Kidney (tissue), 14 donors: ENCODE data around the gene ANKS1B. TPM values are rescaled to one million over a fixed set of nuclear protein-coding genes. Genes with fewer than 3 reads are reported as not detected.
"Not testable (repeated sequence)": the region's sequence is repeated elsewhere in the genome, so short reads cannot be mapped to it uniquely, and the experiment has no call there.

ENCODE experiments used
- DNase-seq, 5 donors: peaks; one replicate each; pipeline ENCODE4 v3.0.0-alpha.2; 2013 to 2020
- FAIRE-seq: peaks from 2 replicates; lab custom pipeline; 2012; peaks lifted over from hg19 to GRCh38; lab: Jason Lieb, UNC
- H3K27ac ChIP-seq, 2 donors: one replicate each; pipeline ENCODE4 v1.7.0; 2013; ENCODE audit warnings: low read depth in 2 of 2, low read length in 2 of 2, inconsistent platforms in 1 of 2
- H3K27me3 ChIP-seq: one replicate; pipeline ENCODE4 v1.7.1; 2013; ENCODE audit warnings: low read length, inconsistent platforms; ENCODE audit not compliant: control insufficient read depth, insufficient read depth
- H3K36me3 ChIP-seq, 3 donors: one replicate each; pipeline versions ENCODE4 v1.7.0 to v1.7.1; 2013; ENCODE audit warnings: low read length in 3 of 3, control low read depth in 1 of 3, inconsistent platforms in 1 of 3; ENCODE audit not compliant: insufficient read depth in 3 of 3, control insufficient read depth in 2 of 3
- H3K4me1 ChIP-seq, 3 donors: one replicate each; pipeline versions ENCODE4 v1.7.0 to v1.7.1; 2013; ENCODE audit warnings: low read length in 3 of 3, inconsistent platforms in 1 of 3, low read depth in 1 of 3; ENCODE audit not compliant: control insufficient read depth in 2 of 3, insufficient read depth in 2 of 3
- H3K4me3 ChIP-seq, 3 donors: one replicate each; pipeline versions ENCODE4 v1.7.0 to v1.8.1; 2013; ENCODE audit warnings: low read length in 3 of 3, control low read depth in 1 of 3, inconsistent platforms in 1 of 3
- H3K9ac ChIP-seq, 3 donors: one replicate each; pipeline versions ENCODE4 v1.7.0 to v1.7.1; 2013; ENCODE audit warnings: low read length in 3 of 3, control low read depth in 1 of 3, inconsistent platforms in 1 of 3
- H3K9me3 ChIP-seq, 3 donors: one replicate each; pipeline versions ENCODE4 v1.7.0 to v1.7.1; 2013; ENCODE audit warnings: low read length in 3 of 3, control low read depth in 1 of 3, inconsistent platforms in 1 of 3; ENCODE audit not compliant: control insufficient read depth in 2 of 3, insufficient read depth in 1 of 3
- CTCF ChIP-seq: IDR thresholded peaks from 3 replicates; pipeline ENCODE4 v1.5.1; 2012; ENCODE audit warnings: mild to moderate bottlenecking, moderate library complexity, borderline replicate concordance; ENCODE audit not compliant: insufficient read depth; ENCODE audit errors: extremely low read depth
- intact Hi-C: fragments of 100-400 bp; cut with DNase I; formaldehyde crosslinking; loops from one replicate; pipeline ENCODE4 v1.11.1; 2022
- polyA plus RNA-seq: library from polyadenylated mRNA; stranded (reverse); fragments of 350-450 nt; fragmentation: Illumina TruSeq; extraction: RNeasy Lipid Tissue Mini Kit (QIAGEN cat#74804); gene quantifications from one replicate; pipeline ENCODE4 v1.2.3, GENCODE V29; 2014; ENCODE audit warnings: low read depth, low replicate concordance; ENCODE audit not compliant: insufficient read depth
- total RNA-seq: library from RNA; stranded (reverse); fragmentation: NEBNext Ultra II Directional; extraction: Animal tissue kit (Norgen Biotek cat#: 25700); gene quantifications from one replicate; pipeline ENCODE4 v1.2.1, GENCODE V29; 2021
- donor health status: control.
- donor health status: control.
- donor health status: control.
- donor health status: control.
- donor health status: control.
- donor health status: DM: yes; HTN: yes; CAD: no.
- donor health status: Normal renal cell carcinoma (clear cell type).

The ANKS1B gene
- total and polyA plus RNA-seq, 2 donors from 2014 or later, result 1.7 to 5.8 TPM

- Histone ChIP-seq H3K36me3 (no peaks in the 10 kb centered on the region), H3K4me3 (no peak overlapping the region), H3K9ac (no peak overlapping the region), H3K27me3 (no peaks in the 10 kb centered on the region), H3K27ac (no peak overlapping the region), H3K4me1 (no peaks in the 10 kb centered on the region), H3K9me3 (no peaks in the 10 kb centered on the region)
- FAIRE-seq (no peak), DNase-seq (no peak)
- intact Hi-C loops, result no loop called here
- TF ChIP-seq CTCF, result no peak
Observed at GRCh38 chr12:99721715-99722275, 262.9 kb downstream of the ANKS1B start.

- H3K36me3 ChIP-seq, H3K4me3 ChIP-seq, DNase-seq, FAIRE-seq, H3K9ac ChIP-seq, H3K27ac ChIP-seq, intact Hi-C loops, H3K9me3 ChIP-seq, H3K4me1 ChIP-seq, H3K27me3 ChIP-seq: not testable (repeated sequence)
Observed at GRCh38 chr12:99720083-99720465, 264.7 kb downstream of the ANKS1B start.

DNA sequence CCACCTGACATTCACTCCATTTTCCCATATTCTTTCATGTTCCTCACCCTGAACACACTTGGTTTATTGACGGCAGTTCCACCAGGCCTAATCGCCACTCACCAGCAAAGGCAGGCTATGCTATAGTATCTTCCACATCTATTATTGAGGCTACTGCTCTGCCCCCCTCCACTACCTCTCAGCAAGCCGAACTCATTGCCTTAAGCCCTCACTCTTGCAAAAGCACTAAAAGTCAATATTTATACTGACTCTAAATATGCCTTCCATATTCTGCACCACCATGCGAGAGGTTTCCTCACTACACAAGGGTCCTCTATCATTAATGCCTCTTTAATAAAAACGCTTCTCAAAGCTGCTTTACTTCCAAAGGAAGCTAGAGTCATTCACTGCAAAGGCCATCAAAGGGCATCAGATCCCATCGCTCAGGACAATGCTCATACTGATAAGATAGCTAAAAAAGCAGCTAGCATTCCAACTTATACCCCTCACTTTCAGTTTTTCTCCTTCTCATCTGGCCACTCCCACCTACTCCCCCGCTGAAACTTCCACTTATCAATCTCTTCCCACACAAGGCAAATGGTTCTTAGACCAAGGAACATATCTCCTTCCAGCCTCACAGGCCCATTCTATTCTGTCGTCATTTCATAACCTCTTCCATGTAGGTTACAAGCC lies 265.2 kb downstream of the ANKS1B start:
- DNase-seq, H3K27me3 ChIP-seq, H3K9ac ChIP-seq, H3K4me3 ChIP-seq, H3K9me3 ChIP-seq, intact Hi-C loops, H3K36me3 ChIP-seq, FAIRE-seq, H3K27ac ChIP-seq, H3K4me1 ChIP-seq: not testable (repeated sequence)

DNA sequence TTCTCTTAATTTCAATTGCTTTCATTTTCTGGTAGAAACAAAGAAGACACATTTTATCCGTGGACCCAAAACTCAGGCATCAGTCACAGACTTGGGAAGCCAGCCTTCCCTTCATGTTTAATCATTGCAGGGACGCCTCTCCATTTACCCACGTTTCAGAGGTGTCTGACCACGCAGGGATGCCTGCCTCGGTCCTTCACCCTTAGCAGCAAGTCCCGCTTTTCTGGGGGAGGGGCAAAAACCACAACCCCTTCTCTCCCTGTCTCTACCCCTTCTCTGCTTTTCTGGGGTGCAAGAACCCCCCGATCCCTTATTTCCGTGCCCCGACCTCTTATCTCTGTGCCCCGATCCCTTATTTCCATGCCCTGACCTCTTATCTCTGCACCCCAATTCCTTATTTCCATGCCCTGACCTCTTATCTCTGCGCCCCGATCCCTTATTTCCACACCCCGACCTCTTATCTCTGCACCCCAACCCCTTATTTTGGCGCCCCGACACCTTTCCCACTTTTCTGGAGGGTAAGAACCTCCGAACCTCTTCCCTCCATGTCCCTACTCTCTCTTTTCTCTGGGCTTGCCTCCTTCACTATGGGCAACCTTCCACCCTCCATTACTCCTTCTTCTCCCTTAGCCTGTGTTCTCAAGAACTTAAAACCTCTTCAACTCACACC lies 268.8 kb downstream of the ANKS1B start:
- DNase-seq, H3K27me3 ChIP-seq, H3K9me3 ChIP-seq, H3K4me3 ChIP-seq, H3K36me3 ChIP-seq, H3K27ac ChIP-seq, H3K4me1 ChIP-seq, H3K9ac ChIP-seq, intact Hi-C loops, FAIRE-seq: not testable (repeated sequence)

DNA sequence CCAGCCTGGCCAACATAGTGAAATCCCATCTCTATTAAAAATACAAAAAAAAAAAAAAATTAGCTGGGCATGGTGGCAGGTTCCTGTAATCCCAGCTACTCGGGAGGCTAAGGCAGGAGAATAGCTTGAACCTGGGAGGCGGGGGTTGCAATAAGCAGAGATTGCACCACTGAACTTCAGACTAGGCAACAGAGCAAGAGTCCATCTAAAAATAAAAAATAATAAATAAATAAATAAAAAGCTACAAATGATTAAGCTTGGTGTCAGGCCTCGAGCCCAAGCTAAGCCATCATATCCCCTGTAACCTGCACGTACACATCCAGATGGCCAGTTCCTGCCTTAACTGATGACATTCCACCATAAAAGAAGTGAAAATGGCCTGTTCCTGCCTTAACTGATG lies 269.8 kb downstream of the ANKS1B start:
- H3K9ac ChIP-seq, H3K27me3 ChIP-seq, H3K9me3 ChIP-seq, H3K4me1 ChIP-seq, H3K27ac ChIP-seq, H3K36me3 ChIP-seq, FAIRE-seq, intact Hi-C loops, H3K4me3 ChIP-seq, DNase-seq: not testable (repeated sequence)
